Measurements from ENCODE around the gene PRMT3. TPM values are rescaled to one million over a fixed set of nuclear protein-coding genes. Genes with fewer than 3 reads are reported as not detected.
"Not testable (repeated sequence)": the region's sequence is repeated elsewhere in the genome, so short reads cannot be mapped to it uniquely, and the experiment has no call there.

The PRMT3 gene
- total RNA-seq, 1 experiment from 2014 or later, result 24.0 TPM

- CTCF ChIA-PET, result no interaction called here
- intact Hi-C loops (cut with micrococcal nuclease; ENCODE audit: unreplicated experiment), result no loop called here
- BruUV-seq (replicated peaks), result no TSS peak
- H3K27me3 Mint-ChIP-seq (ENCODE audit: unreplicated experiment), result no peaks in the 10 kb centered on the region
- TF ChIP-seq CTCF (IDR thresholded peaks at IDR 0.05; ENCODE audit: unreplicated experiment), result no peak
- H3K36me3 Mint-ChIP-seq (ENCODE audit: insufficient read depth, unreplicated experiment), result peaks cover 10% of the 10 kb centered on the region
- H3K4me3 Mint-ChIP-seq (ENCODE audit: low read depth, unreplicated experiment), result no peak overlapping the region
- no peak for DNase-seq
- no peaks in the 10 kb centered on the region for H3K4me1 Mint-ChIP-seq (ENCODE audit: low read depth, unreplicated experiment)
- no peaks in the 10 kb centered on the region for H3K9me3 Mint-ChIP-seq (ENCODE audit: low read depth, unreplicated experiment)
- H3K27ac Mint-ChIP-seq (ENCODE audit: unreplicated experiment), result no peak overlapping the region
Observed at GRCh38 chr11:20459865-20460264, 72.3 kb downstream of the PRMT3 start.

GRCh38 chr11:20464518-20464917, 77.0 kb downstream of the PRMT3 start:
- TF ChIP-seq CTCF (IDR thresholded peaks at IDR 0.05; ENCODE audit: unreplicated experiment), result no peak
- Mint-ChIP-seq H3K4me3 (ENCODE audit: low read depth, unreplicated experiment) (no peak overlapping the region), H3K4me1 (ENCODE audit: low read depth, unreplicated experiment) (no peaks in the 10 kb centered on the region), H3K9me3 (ENCODE audit: low read depth, unreplicated experiment) (no peaks in the 10 kb centered on the region), H3K27me3 (ENCODE audit: unreplicated experiment) (no peaks in the 10 kb centered on the region), H3K36me3 (ENCODE audit: insufficient read depth, unreplicated experiment) (peaks cover 5% of the 10 kb centered on the region), H3K27ac (ENCODE audit: unreplicated experiment) (no peak overlapping the region)
- DNase-seq, result no peak
- intact Hi-C loops (cut with micrococcal nuclease; ENCODE audit: unreplicated experiment), result no loop called here
- BruUV-seq (replicated peaks), result no TSS peak
- CTCF ChIA-PET, result no interaction called here

GRCh38 chr11:20467487-20468185, 80.1 kb downstream of the PRMT3 start:
- DNase-seq, result no peak
- no peaks in the 10 kb centered on the region for H3K4me1 Mint-ChIP-seq (ENCODE audit: low read depth, unreplicated experiment)
- CTCF ChIA-PET, result interaction anchor here (1.0 kb wide), 1 partner anchor 10 kb away, joined by 4 read pairs; no protein-coding TSS in a partner anchor
- H3K9me3 Mint-ChIP-seq (ENCODE audit: low read depth, unreplicated experiment), result no peaks in the 10 kb centered on the region
- no peaks in the 10 kb centered on the region for H3K36me3 Mint-ChIP-seq (ENCODE audit: insufficient read depth, unreplicated experiment)
- no TSS peak for BruUV-seq (replicated peaks)
- intact Hi-C loops (cut with micrococcal nuclease; ENCODE audit: unreplicated experiment), result no loop called here
- H3K4me3 Mint-ChIP-seq (ENCODE audit: low read depth, unreplicated experiment), result no peak overlapping the region
- H3K27me3 Mint-ChIP-seq (ENCODE audit: unreplicated experiment), result no peaks in the 10 kb centered on the region
- H3K27ac Mint-ChIP-seq (ENCODE audit: unreplicated experiment), result no peak overlapping the region
- TF ChIP-seq CTCF (IDR thresholded peaks at IDR 0.05; ENCODE audit: unreplicated experiment), result no peak

- no peaks in the 10 kb centered on the region for H3K27me3 Mint-ChIP-seq (ENCODE audit: unreplicated experiment)
- intact Hi-C loops (cut with micrococcal nuclease; ENCODE audit: unreplicated experiment), result no loop called here
- H3K4me3 Mint-ChIP-seq (ENCODE audit: low read depth, unreplicated experiment), result no peak overlapping the region
- no TSS peak for BruUV-seq (replicated peaks)
- no peak overlapping the region for H3K27ac Mint-ChIP-seq (ENCODE audit: unreplicated experiment)
- H3K4me1 Mint-ChIP-seq (ENCODE audit: low read depth, unreplicated experiment), result no peaks in the 10 kb centered on the region
- DNase-seq, result no peak
- no peaks in the 10 kb centered on the region for H3K9me3 Mint-ChIP-seq (ENCODE audit: low read depth, unreplicated experiment)
- CTCF ChIA-PET, result no interaction called here
- H3K36me3 Mint-ChIP-seq (ENCODE audit: insufficient read depth, unreplicated experiment), result no peaks in the 10 kb centered on the region
- no peak for TF ChIP-seq CTCF (IDR thresholded peaks at IDR 0.05; ENCODE audit: unreplicated experiment)
Observed at GRCh38 chr11:20470348-20470747, 82.8 kb downstream of the PRMT3 start.

GRCh38 chr11:20471929-20472328, 84.4 kb downstream of the PRMT3 start:
- DNase-seq; H3K9me3 Mint-ChIP-seq (ENCODE audit: low read depth, unreplicated experiment); H3K36me3 Mint-ChIP-seq (ENCODE audit: insufficient read depth, unreplicated experiment); H3K4me3 Mint-ChIP-seq (ENCODE audit: low read depth, unreplicated experiment); BruUV-seq (replicated peaks); CTCF ChIA-PET; intact Hi-C loops (cut with micrococcal nuclease; ENCODE audit: unreplicated experiment); H3K27me3 Mint-ChIP-seq (ENCODE audit: unreplicated experiment); H3K27ac Mint-ChIP-seq (ENCODE audit: unreplicated experiment); H3K4me1 Mint-ChIP-seq (ENCODE audit: low read depth, unreplicated experiment): not testable (repeated sequence)
